ENCODE measurements around the gene PARVB.

PARVB gene

DNA sequence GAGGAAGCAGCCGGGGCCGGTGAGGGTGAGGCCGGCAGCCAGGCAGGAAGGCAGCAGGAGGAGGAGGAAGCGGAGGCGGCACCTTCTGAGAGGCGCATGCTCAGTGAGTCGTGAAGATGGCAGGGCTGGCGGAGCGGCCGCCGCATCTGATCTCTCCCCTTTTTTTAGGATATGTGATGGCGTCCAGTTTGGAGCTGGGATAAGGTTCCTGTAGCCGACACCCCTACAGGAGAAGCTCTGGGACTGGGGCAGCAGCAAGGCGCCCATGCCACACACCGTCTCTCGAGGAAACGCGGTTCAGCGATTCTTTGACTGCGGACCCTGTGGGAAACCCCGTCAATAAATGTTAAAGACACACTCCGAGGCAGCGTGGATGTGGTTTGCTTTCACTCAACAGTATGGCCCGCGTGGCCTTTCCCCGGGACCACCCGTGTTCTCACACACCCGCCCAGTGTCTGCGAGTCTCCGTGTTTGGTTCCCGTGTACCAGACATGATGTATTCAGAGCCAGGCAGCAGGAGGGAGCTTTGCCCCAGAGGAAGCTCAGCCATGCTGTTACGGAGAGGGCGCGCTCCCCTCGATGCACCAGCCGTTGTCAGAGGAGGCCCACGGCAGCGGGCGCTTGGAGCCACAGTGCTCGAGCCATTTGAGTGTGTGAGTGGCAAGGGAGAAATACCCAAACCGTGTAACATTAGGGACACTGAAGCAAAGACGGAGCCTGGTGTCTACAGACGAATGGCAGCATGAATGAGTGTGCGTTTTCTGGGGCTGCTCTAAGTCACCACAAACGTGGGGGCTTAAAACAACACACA, 27.7 kb upstream of the PARVB start:
- no peaks in the 10 kb centered on the region for H3K79me2 ChIP-seq (ENCODE audit: insufficient read depth, low read length)
- H3K9ac ChIP-seq (ENCODE audit: low read length): peak overlapping the region; percentile 47; the same call in 1 of the 2 replicates
- H3K4me1 ChIP-seq (ENCODE audit: insufficient read depth, low read length, severe bottlenecking): peaks cover 28% of the 10 kb centered on the region
- H3K4me2 ChIP-seq (ENCODE audit: low read length): peak overlapping the region; percentile 78
- H3K9me2 ChIP-seq (ENCODE audit: low read depth, low read length): no peaks in the 10 kb centered on the region
- peak overlapping the region; percentile 29 for H3K27ac ChIP-seq (ENCODE audit: low read depth, low read length, poor library complexity, severe bottlenecking)
- H3K27me3 ChIP-seq (ENCODE audit: insufficient read depth, low read length): no peaks in the 10 kb centered on the region
- no peaks in the 10 kb centered on the region for H4K20me1 ChIP-seq (ENCODE audit: insufficient read depth, low read length)
- no peak for TF ChIP-seq EZH2 (IDR thresholded peaks at IDR 0.05; ENCODE audit: borderline replicate concordance, low read length)
- H3F3A ChIP-seq (ENCODE audit: insufficient read depth, low read length): no peaks in the 10 kb centered on the region
- peaks cover 54% of the 10 kb centered on the region for H3K36me3 ChIP-seq (ENCODE audit: insufficient read depth, low read length)
- no peak overlapping the region for H2AFZ ChIP-seq (ENCODE audit: low read length)
- H3K4me3 ChIP-seq (ENCODE audit: low read depth, low read length, poor library complexity, severe bottlenecking): peak overlapping the region; percentile 53
- no peaks in the 10 kb centered on the region for H3K9me3 ChIP-seq (ENCODE audit: low read length)

DNA sequence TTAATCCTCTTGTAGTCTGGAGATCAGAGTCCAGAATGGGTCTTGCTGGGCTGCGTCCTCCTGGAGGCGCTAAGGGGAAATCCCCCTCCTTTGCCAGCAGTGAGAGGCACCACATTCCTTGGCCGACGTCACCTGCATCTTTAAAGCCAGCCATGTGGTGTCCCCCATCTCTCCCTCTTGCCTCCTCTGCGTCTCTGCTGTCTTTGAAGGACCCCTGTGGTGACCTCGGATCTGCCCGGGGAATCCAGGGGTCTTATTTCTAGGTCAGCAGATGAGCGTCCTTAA, 27.2 kb upstream of the PARVB start:
- no peaks in the 10 kb centered on the region for H3K27me3 ChIP-seq (ENCODE audit: insufficient read depth, low read length)
- H4K20me1 ChIP-seq (ENCODE audit: insufficient read depth, low read length): no peaks in the 10 kb centered on the region
- TF ChIP-seq, protein P1, sequence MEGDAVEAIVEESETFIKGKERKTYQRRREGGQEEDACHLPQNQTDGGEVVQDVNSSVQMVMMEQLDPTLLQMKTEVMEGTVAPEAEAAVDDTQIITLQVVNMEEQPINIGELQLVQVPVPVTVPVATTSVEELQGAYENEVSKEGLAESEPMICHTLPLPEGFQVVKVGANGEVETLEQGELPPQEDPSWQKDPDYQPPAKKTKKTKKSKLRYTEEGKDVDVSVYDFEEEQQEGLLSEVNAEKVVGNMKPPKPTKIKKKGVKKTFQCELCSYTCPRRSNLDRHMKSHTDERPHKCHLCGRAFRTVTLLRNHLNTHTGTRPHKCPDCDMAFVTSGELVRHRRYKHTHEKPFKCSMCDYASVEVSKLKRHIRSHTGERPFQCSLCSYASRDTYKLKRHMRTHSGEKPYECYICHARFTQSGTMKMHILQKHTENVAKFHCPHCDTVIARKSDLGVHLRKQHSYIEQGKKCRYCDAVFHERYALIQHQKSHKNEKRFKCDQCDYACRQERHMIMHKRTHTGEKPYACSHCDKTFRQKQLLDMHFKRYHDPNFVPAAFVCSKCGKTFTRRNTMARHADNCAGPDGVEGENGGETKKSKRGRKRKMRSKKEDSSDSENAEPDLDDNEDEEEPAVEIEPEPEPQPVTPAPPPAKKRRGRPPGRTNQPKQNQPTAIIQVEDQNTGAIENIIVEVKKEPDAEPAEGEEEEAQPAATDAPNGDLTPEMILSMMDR (IDR thresholded peaks at IDR 0.05; ENCODE audit: low read length): peak; percentile 11; the same call in 1 of the 2 replicates
- no peak for TF ChIP-seq EZH2 (IDR thresholded peaks at IDR 0.05; ENCODE audit: borderline replicate concordance, low read length)
- H3K9ac ChIP-seq (ENCODE audit: low read length): no peak overlapping the region
- no peaks in the 10 kb centered on the region for H3F3A ChIP-seq (ENCODE audit: insufficient read depth, low read length)
- no peaks in the 10 kb centered on the region for H3K9me3 ChIP-seq (ENCODE audit: low read length)
- H3K4me1 ChIP-seq (ENCODE audit: insufficient read depth, low read length, severe bottlenecking): peaks cover 28% of the 10 kb centered on the region
- H2AFZ ChIP-seq (ENCODE audit: low read length): no peak overlapping the region
- no peak overlapping the region for H3K4me3 ChIP-seq (ENCODE audit: low read depth, low read length, poor library complexity, severe bottlenecking)
- H3K4me2 ChIP-seq (ENCODE audit: low read length): peak overlapping the region; percentile 78; the same call in 1 of the 2 replicates
- H3K27ac ChIP-seq (ENCODE audit: low read depth, low read length, poor library complexity, severe bottlenecking): no peak overlapping the region
- H3K79me2 ChIP-seq (ENCODE audit: insufficient read depth, low read length): no peaks in the 10 kb centered on the region
- H3K36me3 ChIP-seq (ENCODE audit: insufficient read depth, low read length): peaks cover 48% of the 10 kb centered on the region
- H3K9me2 ChIP-seq (ENCODE audit: low read depth, low read length): no peaks in the 10 kb centered on the region

DNA sequence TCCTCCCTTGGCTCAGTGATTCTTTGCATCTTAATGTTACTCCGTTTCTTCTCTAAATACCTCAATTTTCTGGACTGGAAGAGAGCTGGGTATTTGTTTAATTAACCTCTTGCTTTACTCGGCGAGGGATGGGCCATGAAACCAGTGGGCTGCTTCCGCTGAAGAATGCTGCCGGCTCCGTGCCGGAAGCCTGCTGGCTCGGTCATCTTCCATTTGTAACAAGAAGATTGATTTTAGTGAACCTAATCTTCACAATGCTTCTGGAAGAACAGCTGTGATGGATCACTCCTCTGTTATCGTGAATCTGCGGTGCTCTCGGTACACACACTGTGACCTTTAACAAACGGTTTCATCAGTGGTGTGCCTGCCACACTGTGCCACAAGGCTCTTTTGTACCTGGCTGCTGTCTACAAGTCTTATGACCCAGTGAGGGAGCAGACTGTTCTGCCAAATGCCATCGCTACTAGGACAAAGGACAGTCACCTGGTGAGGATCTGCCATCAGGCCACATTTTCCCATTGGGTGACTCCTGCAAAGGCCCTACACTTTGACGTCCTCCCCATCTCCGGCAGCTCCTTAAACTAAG, 25.3 kb upstream of the PARVB start:
- Histone ChIP-seq H3K79me2 (ENCODE audit: insufficient read depth, low read length) (no peaks in the 10 kb centered on the region), H3K4me1 (ENCODE audit: insufficient read depth, low read length, severe bottlenecking) (peaks cover 22% of the 10 kb centered on the region), H3K27ac (ENCODE audit: low read depth, low read length, poor library complexity, severe bottlenecking) (no peak overlapping the region), H3K9ac (ENCODE audit: low read length) (no peak overlapping the region), H3K9me2 (ENCODE audit: low read depth, low read length) (no peaks in the 10 kb centered on the region), H2AFZ (ENCODE audit: low read length) (no peak overlapping the region), H3K9me3 (ENCODE audit: low read length) (no peaks in the 10 kb centered on the region), H4K20me1 (ENCODE audit: insufficient read depth, low read length) (no peaks in the 10 kb centered on the region), H3K36me3 (ENCODE audit: insufficient read depth, low read length) (peaks cover 32% of the 10 kb centered on the region), H3K27me3 (ENCODE audit: insufficient read depth, low read length) (no peaks in the 10 kb centered on the region), H3K4me2 (ENCODE audit: low read length) (no peak overlapping the region), H3K4me3 (ENCODE audit: low read depth, low read length, poor library complexity, severe bottlenecking) (no peak overlapping the region), H3F3A (ENCODE audit: insufficient read depth, low read length) (no peaks in the 10 kb centered on the region)
- TF ChIP-seq, protein P1 (IDR thresholded peaks at IDR 0.05; ENCODE audit: low read length): no peak
- TF ChIP-seq EZH2 (IDR thresholded peaks at IDR 0.05; ENCODE audit: borderline replicate concordance, low read length): no peak

Data from OCI-LY1 (cell line).